Stimulated activated CD8-positive, alpha-beta memory T cell treated with anti-CD3 and anti-CD28 coated beads, Interleukin-15, amount 100 ng/mL, for 1 hour (primary cell): ENCODE data around the gene CDH13.

Experiments used
- DNase-seq: peaks from one replicate; pipeline ENCODE4 v3.0.0-alpha.2; 2020; ENCODE audit warnings: low read depth

CDH13 gene

DNA sequence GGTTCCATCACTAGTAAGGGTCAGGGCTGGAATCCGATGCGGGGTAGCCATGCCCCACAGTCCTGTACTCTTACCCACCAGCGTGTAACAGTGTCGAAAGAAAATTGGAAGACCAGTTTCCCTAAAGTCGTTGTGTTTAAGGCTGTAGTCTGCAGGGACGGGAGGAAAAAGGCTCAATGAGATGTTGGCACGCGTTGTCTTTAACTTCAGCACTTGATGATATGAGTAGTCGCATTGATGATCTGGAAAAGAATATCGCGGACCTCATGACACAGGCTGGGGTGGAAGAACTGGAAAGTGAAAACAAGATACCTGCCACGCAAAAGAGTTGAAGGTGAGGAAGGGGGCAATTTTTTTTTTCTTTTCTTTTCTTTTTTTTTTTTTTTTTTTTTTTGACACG is 1182.3 kb downstream of the CDH13 start:
- DNase-seq, result no peak

DNA sequence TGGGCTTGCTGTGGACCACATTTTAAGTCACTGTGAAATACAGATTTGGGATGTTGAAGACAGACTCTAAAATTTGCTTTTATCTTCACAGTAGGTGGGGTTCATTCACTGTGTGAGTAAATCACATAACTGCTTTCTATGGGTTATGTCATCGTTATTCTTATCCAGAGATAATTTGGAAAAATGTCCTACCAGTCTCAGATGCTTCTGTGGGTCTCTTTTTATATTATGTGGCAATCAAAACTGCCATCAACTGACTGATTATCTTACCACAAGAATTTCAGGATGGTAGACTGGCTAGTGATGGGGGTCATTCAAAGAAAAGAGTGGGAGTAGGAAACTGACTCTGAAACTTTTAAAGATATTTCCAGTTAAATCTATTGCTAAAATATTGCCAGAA is 1184.1 kb downstream of the CDH13 start:
- no peak for DNase-seq

DNA sequence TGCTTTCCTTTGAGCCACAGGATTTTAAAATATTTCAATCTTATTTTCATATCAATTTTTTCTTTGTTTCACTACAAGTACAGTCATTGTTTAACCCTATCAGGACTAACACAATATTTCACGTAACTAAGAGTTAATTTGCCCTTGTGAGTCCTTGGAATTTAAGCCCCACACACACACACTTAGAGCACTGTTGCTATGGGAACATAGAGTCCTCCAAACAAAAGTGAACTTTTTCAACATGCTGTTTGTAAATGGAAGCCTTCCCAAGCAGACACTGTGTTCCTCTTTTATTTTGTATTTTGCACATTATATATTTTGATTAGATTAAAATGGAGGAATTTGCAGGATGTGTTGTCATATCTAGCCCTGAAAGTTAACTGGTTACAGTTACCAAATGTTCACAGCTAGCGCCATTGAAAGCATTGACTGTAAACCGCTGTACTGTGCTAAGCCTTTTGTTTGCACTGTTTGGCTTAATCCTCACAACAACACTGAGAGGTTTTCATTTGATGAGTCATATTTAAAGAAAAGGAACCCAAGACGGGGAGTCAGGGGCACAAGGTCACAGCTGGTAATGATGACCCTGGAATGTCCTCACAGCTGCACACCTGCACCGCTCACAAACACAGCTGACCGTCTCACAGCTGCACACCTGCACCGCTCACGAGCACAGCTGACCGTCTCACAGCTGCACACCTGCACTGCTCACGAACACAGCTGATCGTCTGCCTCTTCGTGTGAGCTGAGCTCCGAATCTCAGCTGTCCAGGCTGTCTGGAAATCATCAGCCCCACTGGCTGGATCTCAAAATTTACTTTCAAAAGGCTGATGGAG is 1187.3 kb downstream of the CDH13 start:
- no peak for DNase-seq

DNA sequence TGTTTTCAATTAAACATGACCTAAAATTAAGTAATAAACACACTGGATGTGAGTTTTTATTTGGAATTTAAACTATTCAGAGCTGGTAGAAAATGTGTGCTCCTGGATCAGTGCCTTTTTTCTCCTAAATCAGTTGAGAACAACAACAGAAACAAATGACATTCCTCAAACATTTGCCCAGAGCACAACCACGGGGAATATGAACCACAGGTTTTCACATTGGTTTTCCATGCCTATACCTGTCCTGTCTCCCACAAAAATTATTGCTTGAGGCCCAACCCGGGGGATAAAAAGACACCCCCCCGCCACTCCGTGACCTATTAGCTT is 1187.9 kb downstream of the CDH13 start:
- DNase-seq, result no peak

DNA sequence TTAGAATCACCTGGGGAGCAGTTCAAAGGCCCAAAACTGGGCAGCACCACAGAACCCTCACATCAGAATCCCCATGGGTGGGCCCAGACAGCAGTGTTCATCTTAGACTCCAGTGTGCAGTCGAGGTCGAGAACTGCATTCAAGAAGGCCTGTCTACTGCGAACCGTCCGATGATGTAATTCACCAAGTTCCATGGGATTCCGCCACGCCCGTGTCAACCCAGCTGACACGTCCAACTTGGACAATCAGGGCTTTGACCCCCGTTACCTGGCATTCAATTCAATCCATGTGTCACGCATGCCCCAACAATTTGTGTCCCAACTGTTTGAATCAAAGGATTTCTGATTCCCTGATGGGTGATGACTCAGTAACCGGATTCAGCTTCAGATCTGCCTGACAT is 1190.3 kb downstream of the CDH13 start:
- no peak for DNase-seq

DNA sequence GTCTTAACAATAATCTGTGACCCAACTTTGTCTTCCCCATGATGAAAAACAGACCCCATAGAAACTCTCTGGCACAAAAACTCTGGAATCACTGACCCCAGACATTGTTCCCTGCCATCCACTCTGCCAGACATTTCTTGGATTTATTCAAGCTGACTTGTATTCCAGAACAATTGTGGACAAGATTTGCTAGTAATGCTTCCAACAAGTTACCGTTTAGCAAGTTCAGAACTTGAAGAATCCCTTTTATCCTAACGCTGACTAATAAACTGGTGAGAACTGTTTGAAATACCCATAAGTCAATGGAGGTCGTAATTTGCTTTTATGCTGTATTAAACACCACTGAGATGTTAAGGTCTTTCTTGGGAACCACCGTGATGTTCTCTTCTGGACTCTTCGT is 1191.5 kb downstream of the CDH13 start:
- DNase-seq, result no peak

DNA sequence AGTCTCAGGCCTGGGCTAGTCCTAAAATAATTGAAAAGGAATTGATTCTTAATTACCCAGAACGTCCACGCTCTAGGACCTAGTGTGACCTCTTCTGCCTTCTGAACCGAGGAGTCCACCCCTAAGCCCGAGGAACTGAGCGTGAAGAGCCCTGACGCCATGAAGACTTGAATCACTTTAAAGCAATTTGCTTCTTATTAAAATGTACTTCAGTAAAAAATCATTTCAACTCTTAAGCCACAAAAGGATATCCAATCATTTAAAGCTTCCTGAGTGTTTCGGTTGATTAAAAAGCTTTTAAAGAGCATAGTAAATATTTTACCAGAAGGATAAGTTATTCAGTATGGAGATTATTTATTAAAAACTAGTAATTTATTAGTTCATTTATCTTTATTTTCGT is 1192.6 kb downstream of the CDH13 start:
- DNase-seq, result no peak

DNA sequence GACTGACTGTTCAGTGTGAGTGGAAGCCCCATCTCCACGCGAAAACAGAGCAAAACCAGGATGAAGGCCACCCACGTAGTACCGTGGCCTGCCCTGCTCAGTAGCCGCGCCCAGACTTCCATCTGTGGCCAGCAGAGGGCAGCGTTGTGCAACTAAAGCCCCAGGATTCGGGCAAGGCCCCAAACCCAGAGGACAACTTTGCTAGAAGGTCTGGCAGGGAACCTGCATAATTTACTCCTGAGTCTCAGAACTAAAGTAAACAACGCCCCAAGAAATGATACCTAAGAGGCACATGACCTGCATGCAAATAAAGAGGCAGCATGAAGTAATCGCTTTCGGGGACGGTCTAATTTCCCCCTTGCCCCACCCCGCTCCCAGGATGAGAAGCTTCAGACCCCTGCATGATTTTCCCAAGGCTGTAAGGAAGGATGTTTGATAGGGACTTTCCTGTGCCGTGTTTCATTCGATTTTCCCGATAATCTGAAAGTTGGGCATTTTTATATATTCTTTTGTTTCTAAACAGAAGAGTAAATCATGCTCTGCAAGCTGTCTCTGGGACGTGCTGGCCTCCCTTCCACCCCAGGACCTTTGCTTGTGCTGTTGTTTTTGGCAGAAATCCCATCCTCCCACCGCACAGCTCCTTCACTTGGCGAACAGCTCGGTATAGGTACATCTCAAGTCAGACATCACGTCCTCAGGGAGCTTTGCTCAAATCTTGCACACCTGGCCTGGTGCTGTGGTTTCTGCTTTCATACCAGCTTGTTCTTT is 1199.6 kb downstream of the CDH13 start:
- DNase-seq, result peak; percentile 69

DNA sequence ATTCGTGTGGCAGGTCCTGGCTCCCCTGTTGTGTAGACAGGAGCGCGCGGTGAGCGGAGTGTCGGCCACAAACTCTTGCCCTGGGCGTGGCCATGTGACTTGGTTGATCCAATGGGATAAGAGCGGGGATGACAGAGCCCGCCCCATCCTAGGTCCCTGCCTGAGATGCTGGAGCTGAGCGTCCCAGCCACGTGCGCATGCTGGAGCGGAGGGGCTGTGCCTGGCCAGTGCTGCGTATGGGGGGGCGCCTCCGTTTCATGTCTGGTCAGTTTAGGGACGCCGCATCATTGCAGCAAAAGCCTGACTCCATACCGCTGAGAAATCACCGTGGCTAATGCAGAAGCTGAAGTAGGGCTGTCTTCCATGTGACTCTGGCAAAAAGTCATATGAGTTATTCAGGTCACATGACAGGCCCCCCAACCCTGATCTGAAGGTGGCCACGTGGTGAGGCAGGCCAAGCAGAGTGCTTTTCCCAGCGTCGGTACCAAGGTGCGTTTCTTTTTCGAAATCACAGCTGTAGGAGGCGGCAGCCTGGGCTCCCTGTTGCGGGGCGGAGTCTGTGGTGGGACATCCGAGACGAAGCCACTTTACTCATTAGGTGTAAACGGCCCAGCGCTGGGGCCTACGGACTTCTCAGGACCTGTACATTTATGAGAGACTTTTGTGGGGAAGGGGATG is 1203.5 kb downstream of the CDH13 start:
- no peak for DNase-seq

DNA sequence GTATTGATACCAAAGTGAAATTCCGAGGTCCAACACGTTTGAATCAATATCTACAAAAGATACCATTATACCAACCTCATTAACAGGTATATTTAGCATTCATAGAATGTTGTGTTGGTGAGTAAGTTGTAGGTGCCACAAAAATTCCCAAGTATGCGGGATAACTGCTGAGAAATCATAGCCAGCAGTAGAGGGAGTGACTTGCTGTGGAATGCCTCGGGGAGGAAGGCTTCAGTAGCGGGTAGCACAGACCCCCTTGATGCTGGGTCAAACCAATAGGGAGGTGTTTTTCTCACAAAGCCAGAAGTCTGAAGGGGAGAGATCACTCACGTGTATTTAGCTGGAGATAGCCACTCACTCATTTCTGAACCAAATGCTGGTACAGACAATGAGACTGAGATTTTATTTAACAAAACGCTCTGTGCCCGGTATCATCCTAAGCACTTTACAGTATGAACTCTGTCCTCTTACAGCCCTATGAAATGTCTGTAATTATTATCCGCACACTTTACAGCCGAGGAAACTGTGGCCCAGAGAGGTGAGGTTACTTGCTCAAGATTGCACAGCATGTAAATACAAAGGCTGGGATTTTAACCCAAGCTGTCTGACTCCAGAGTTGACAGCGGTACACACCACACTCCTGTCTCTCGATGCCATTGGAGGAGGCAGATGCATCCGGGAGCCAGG is 1204.1 kb downstream of the CDH13 start:
- no peak for DNase-seq

DNA sequence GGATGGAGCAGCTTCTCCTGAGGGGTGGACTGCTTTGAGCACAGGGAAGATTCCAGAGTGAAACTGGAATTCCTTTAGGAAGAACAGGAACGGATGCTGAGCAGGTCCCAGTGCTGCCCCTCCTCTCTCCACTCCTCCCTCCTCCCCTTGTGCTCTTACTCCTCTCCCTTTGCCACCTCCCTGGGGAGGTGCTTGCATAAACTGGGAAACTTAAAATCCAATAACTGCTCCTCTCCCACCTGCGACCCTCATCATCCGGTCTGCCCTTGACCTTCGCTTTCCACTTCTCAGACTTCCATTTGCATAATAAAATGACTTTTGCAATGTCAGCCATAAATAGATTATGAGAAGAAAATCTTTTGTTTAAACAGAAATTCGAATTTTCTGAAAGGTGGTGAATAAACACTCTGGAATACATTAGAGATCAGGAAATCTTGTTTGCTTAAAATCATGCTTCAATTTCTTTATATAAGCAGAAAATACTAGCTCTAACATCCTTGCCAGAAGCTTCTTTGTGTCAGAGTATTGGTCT is 1204.8 kb downstream of the CDH13 start:
- DNase-seq, result no peak

DNA sequence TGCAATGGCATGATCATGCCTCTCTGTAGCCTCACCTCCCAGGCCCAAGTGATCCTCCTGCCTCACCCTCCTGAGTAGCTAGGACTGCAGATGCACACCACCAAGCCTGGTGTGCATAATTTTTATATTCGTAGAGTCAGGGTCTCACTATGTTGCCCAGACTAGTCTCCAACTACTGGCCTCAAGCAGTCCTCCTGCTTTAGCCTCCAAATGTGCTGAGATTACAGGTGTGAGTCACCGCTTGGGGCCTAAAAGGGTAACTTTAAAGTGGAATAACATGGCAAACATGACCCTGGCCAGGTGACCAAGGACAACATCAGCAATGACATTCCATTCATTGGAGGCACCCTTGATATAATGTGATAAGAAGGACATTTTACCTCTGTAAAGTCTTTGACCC is 1207.2 kb downstream of the CDH13 start:
- DNase-seq, result no peak

DNA sequence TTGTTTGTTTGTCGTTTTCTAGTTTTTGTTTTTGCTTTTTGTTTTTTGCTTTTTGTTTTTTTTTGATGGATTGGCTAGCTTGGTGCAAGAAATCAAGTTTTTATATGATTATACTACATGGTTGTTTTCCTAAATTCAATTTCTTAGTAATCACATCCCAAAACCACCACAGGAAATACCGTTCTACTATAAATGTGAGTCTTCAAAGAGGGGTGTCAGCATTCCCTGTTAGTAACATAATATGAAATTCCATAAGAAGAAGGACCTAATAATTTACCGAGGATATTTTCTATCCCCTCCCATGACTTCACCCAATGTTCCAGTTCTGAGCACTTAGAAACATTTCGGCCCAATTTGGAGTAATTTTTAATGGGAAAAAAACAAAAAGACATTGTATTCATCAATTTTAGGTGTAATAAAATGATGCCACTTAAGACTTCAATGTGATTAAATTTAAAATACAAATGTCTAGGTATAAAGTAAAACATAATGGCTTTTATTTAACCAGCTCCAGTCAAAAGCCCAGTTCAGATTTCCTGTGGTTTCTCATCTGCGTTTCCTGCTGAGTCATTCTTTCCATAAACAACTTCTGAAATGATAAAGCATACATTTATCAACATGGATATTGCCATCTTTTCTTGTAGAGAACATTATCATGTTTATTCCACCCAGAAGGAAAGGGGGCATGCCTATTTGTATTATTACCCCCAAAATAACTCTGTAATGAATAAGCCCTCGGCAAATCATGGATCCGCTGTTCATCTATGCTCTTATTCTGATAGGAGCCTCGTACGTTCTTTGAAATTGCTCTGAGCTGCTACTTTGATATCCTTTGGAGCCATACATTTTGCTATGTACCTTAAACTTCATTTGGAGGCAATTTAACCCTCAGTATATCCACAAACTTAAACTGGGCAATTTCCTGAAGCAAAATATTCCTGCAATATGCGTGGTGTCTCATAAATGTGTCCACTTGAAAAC is 1209.1 kb downstream of the CDH13 start:
- no peak for DNase-seq

DNA sequence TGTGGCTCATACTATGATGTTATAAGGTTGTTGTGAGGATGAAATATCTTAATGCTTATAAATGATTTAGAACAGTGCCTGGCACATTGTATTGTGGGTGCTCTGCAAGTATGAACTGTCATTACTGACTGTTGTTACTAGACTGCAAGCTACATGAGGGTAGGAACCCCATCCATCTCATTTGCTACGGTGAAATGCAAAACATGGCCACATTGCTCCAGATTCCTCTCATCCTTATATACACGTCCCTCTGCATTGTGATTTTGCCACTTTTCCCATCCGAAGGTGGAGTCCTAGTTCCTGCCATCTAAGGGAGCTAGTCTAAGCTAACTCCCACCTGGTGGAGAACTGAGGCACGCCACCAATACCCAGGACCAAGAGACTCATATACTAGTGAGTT is 1210.8 kb downstream of the CDH13 start:
- no peak for DNase-seq

DNA sequence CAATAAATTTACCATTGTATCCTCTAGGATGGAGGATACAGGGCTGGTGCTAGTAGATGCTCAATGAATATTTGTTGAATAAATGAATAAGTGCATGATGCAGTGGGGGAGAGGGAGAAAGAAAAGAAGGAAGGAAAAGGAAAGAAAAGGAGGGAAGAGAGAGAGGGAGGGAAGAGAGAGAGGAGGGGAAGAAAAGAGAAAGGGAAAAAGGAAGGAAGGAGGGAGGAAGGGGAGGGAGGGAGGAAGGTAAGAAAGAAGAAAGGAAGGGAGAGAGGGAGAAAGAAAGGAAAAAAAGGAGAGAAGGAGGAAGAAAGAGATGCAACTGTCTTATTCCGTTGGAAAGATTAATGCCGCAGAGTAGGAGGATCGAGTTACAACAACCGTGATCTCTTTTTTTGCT is 1211.4 kb downstream of the CDH13 start:
- DNase-seq, result no peak

DNA sequence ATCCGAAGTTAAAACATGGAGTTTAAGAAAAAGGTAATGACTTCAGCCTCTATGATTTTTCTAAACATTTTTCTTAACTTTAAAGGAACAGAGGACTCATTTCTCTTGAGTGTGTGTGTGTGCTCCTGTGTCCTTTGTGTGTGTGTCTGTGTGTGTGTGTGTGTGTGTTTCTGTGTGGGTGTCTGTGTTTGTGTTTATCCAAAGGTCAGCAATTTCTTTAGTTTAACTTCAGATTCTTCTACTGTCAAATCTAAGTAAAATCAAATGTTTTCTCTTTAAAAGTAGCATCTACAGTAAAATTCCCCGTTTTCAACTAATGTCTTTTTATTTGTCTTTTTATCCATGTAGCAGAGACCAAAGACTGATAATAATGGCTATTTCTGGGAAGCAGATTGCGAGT is 1212.8 kb downstream of the CDH13 start:
- DNase-seq, result no peak

DNA sequence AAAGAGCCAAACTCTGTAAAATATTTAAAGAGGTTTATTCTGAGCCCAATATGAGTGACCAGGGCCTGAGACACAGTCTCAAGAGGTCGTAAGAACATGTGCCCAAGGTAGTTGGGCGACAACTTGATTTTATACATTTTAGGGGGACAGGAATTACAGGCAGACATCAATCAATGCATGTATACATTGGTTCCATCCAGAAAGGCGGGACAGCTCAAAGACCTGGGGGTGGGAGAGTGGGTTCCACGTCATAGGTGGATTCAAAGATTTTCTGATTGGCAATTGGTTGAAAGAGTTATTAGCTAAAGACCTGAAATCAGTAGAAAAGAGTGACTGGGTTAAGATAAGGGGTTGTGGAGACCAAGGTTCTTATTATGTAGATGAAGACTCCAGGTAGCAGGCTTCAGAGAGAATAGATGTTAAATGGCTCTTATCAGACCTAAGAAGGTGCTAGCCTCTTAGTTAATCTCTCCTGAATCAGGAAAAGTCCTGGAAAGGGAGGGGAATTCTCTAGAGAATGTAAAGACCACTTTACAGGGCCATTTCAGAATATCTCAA is 1213.4 kb downstream of the CDH13 start:
- no peak for DNase-seq

DNA sequence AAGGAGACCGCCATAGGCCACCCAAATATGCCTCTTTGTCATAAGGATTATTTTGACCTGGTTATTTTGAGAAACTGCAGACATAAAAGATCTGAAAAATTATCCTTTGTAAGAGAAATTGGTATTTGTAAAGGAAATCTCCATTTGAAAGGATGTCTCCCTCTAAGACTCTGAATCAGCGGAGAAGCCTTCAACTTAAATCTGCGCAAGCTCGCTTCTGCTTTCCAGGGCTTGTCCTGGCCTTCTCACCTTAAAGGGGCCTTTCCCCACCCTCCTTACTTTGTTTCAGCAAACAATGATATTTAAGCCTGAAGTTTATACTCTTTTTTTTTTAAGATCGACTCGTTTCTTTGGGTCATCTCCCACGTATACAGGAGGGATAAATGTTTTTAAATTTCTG is 1215.5 kb downstream of the CDH13 start:
- DNase-seq, result no peak

DNA sequence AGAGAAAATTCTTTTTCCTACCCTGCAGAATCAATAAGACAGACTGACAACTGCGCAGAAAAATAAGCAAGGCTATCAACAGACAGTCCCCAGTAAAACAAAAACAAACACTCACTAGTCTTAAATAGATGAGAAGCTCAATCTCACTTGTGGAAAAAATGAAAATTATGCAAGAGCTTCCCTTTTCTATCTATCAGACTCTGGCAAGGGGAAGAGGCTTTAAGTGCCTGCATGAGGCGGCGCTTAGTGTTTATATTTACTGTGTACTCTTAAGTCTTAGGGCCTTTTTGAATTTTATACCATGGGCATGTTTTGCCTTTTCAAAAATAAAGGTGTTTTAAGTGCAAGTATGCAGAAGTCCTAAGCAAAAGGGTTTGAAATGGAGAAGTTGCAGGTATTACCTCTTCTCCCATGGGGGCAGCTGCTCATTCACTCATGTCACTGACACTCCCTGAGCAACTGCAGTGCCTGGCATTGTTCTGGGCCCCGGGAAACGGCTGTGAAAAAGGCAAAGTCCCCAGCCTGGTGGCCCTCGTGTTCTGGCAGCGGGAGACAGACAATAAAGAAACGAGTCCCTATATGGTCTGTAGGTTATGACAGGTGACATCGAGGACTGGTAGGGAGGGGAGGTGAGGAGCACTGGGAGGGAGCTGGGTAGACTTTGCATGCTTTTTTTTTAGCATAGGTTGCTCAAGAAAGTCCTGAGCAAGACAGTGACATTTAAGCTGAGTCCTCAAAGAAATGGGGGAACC is 1216.2 kb downstream of the CDH13 start:
- DNase-seq, result no peak

DNA sequence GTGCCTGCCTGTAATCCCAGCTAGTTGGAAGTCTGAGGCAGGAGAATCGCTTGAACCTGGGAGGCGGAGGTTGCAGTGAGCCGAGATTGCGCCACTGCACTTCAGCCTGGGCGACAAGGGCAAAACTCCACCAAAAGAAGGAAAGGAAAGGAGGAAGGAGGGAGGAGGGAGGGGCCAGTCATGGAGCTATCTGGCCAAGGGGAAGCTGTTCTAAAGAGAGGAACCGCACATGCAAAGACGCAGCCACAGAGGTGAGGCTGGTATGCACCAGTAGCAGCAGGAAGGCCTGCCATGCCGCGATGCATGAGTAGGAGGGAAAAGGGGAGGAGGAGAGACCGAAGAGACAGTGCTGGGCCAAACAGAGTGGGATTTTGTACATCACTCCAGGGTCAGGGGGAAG is 1216.9 kb downstream of the CDH13 start:
- DNase-seq, result no peak
